GM21447 (cell line): ENCODE measurements around the gene DGKE.

Source experiments
- ATAC-seq: cut with Tn5 transposase; IDR thresholded peaks from one replicate; pipeline ENCODE4 v1.9.1; 2021; ENCODE audit not compliant: unreplicated experiment

DGKE gene

GRCh38 chr17:56812901-56813388 lies 21.0 kb upstream of the DGKE start:
- ATAC-seq = no peak

- ATAC-seq = no peak
Measured at GRCh38 chr17:56815711-56816110, 18.2 kb upstream of the DGKE start.

GRCh38 chr17:56817066-56817465 lies 16.9 kb upstream of the DGKE start:
- no peak for ATAC-seq

- no peak for ATAC-seq
Measured at GRCh38 chr17:56819030-56819429, 14.9 kb upstream of the DGKE start.

- ATAC-seq = peak; percentile 75
Measured at GRCh38 chr17:56819431-56820145, 14.4 kb upstream of the DGKE start.

GRCh38 chr17:56820207-56820606 lies 13.7 kb upstream of the DGKE start:
- no peak for ATAC-seq

- ATAC-seq = no peak
Measured at GRCh38 chr17:56821847-56822534, 12.0 kb upstream of the DGKE start.

- ATAC-seq = no peak
Measured at GRCh38 chr17:56822725-56823124, 11.2 kb upstream of the DGKE start.

GRCh38 chr17:56823848-56824247 lies 10.1 kb upstream of the DGKE start:
- ATAC-seq = no peak

- no peak for ATAC-seq
Measured at GRCh38 chr17:56824503-56824902, 9.4 kb upstream of the DGKE start.

GRCh38 chr17:56826611-56827414 lies 7.1 kb upstream of the DGKE start:
- no peak for ATAC-seq

- ATAC-seq = no peak
Measured at GRCh38 chr17:56830726-56831368, 3.1 kb upstream of the DGKE start.

GRCh38 chr17:56831369-56832095 lies 2.4 kb upstream of the DGKE start:
- no peak for ATAC-seq

GRCh38 chr17:56832446-56832845 lies 1.5 kb upstream of the DGKE start:
- no peak for ATAC-seq

- ATAC-seq = peak; percentile 44
Measured at GRCh38 chr17:56833057-56833808, 718 bp upstream of the DGKE start.

GRCh38 chr17:56834380-56835263 lies 671 bp downstream of the DGKE start:
- ATAC-seq = peak; percentile 30

- no peak for ATAC-seq
Measured at GRCh38 chr17:56835264-56835585, 1.3 kb downstream of the DGKE start.

GRCh38 chr17:56838687-56839086 lies 4.7 kb downstream of the DGKE start:
- no peak for ATAC-seq

GRCh38 chr17:56842577-56842976 lies 8.6 kb downstream of the DGKE start:
- no peak for ATAC-seq
